Neuronal stem cell (in vitro differentiated cells): Measurements from ENCODE around the gene SUN2.

Source experiments
- DNase-seq: peaks from one replicate; pipeline ENCODE4 v3.0.0-alpha.2; 2013; ENCODE audit warnings: low spot score
- H2AFZ ChIP-seq: one replicate; pipeline ENCODE4 v1.6.1; 2013; ENCODE audit warnings: mild to moderate bottlenecking, low read length, inconsistent platforms
- H2AK5ac ChIP-seq: 2 replicates; pipeline ENCODE4 v1.6.1; 2013; ENCODE audit warnings: low read depth, mild to moderate bottlenecking, inconsistent platforms, low read length, moderate library complexity, mixed read lengths
- H2BK120ac ChIP-seq: 2 replicates; pipeline ENCODE4 v1.6.1; 2013; ENCODE audit warnings: low read depth, mild to moderate bottlenecking, inconsistent platforms, low read length, moderate library complexity, mixed read lengths
- H2BK12ac ChIP-seq: one replicate; pipeline ENCODE4 v1.6.1; 2013; ENCODE audit warnings: low read length, inconsistent platforms
- H2BK15ac ChIP-seq: 2 replicates; pipeline ENCODE4 v1.6.1; 2013; ENCODE audit warnings: mild to moderate bottlenecking, low read length, inconsistent platforms, mixed read lengths
- H2BK5ac ChIP-seq: one replicate; pipeline ENCODE4 v1.6.1; 2013; ENCODE audit warnings: inconsistent platforms, mild to moderate bottlenecking, low read length, moderate library complexity
- H3K14ac ChIP-seq: one replicate; pipeline ENCODE4 v1.6.1; 2013; ENCODE audit warnings: low read length, inconsistent platforms
- H3K18ac ChIP-seq: 2 replicates; pipeline ENCODE4 v1.6.1; 2013; ENCODE audit warnings: low read length, inconsistent platforms
- H3K23ac ChIP-seq: 2 replicates; pipeline ENCODE4 v1.6.1; 2013; ENCODE audit warnings: low read depth, mild to moderate bottlenecking, mixed read lengths, low read length, inconsistent platforms; ENCODE audit not compliant: poor library complexity
- H3K27ac ChIP-seq: replicated peaks from 3 replicates; pipeline ENCODE4 v1.5.1; 2013; ENCODE audit warnings: low read length, inconsistent platforms
- H3K27me3 ChIP-seq, 3 experiments: 2 replicates each; pipeline ENCODE4 v1.6.1; 2013; ENCODE audit warnings: low read length in 3 of 3, mild to moderate bottlenecking in 2 of 3, inconsistent platforms in 1 of 3, low read depth in 1 of 3, mixed read lengths in 1 of 3, moderate library complexity in 1 of 3; ENCODE audit not compliant: control insufficient read depth in 3 of 3, insufficient read depth in 3 of 3
- H3K36me3 ChIP-seq, 2 donors: replicated peaks in 1 of 2; 2 replicates each; pipeline ENCODE4 v1.6.1; 2013; ENCODE audit warnings: low read length in 2 of 2; ENCODE audit not compliant: control insufficient read depth in 2 of 2, insufficient read depth in 2 of 2
- H3K4ac ChIP-seq: 2 replicates; pipeline ENCODE4 v1.6.1; 2013; ENCODE audit warnings: inconsistent platforms, mild to moderate bottlenecking, low read length, moderate library complexity
- H3K4me1 ChIP-seq, 2 donors: 1 replicate in 1 of 2; 2 replicates in 1 of 2; pipeline ENCODE4 v1.6.1; 2013; ENCODE audit warnings: low read length in 2 of 2, low read depth in 1 of 2; ENCODE audit not compliant: control insufficient read depth in 2 of 2, insufficient read depth in 1 of 2
- H3K4me2 ChIP-seq: one replicate; pipeline ENCODE4 v1.6.1; 2013; ENCODE audit warnings: mild to moderate bottlenecking, low read length, inconsistent platforms; ENCODE audit not compliant: insufficient read depth, poor library complexity, severe bottlenecking
- H3K4me3 ChIP-seq, 2 donors: 2 replicates each; pipeline ENCODE4 v1.5.1; 2013; ENCODE audit warnings: low read length in 2 of 2, mild to moderate bottlenecking in 2 of 2, inconsistent platforms in 1 of 2, moderate library complexity in 1 of 2
- H3K79me1 ChIP-seq: one replicate; pipeline ENCODE4 v1.6.1; 2013; ENCODE audit warnings: low read depth, mild to moderate bottlenecking, inconsistent platforms, low read length, moderate library complexity
- H3K9ac ChIP-seq: one replicate; pipeline ENCODE4 v1.6.1; 2013; ENCODE audit warnings: mild to moderate bottlenecking, low read depth, low read length, inconsistent platforms; ENCODE audit not compliant: poor library complexity
- H3K9me3 ChIP-seq, 2 donors: replicated peaks in 1 of 2; 2 replicates each; pipeline versions ENCODE3 to v1.6.1; 2013; ENCODE audit warnings: low read length in 2 of 2, mild to moderate bottlenecking in 2 of 2, inconsistent platforms in 1 of 2, low read depth in 1 of 2, mixed read lengths in 1 of 2, moderate library complexity in 1 of 2; ENCODE audit not compliant: control insufficient read depth in 2 of 2, insufficient read depth in 1 of 2
- H4K8ac ChIP-seq: one replicate; pipeline ENCODE4 v1.6.1; 2013; ENCODE audit warnings: low read depth, mild to moderate bottlenecking, inconsistent platforms, low read length, moderate library complexity
- H4K91ac ChIP-seq: one replicate; pipeline ENCODE4 v1.6.1; 2013; ENCODE audit warnings: low read length, low read depth, mild to moderate bottlenecking, inconsistent platforms; ENCODE audit not compliant: poor library complexity
- WGBS, 2 donors: extraction: QIAGEN DNeasy Blood & Tissue Kit; methylation state at CpG; one replicate each; pipeline ENCODE4 v1.1.7; 2013; ENCODE audit warnings: missing lambda C conversion rate in 2 of 2, mixed read lengths in 1 of 2; ENCODE audit not compliant: insufficient read length in 2 of 2, insufficient replicate concordance in 1 of 2; ENCODE audit errors: extremely low coverage in 2 of 2; 5-methylcytosine and 5-hydroxymethylcytosine counted together

SUN2 gene

GRCh38 chr22:38712486-38713207 lies 43.2 kb downstream of the SUN2 start:
- Histone ChIP-seq H2BK12ac (no peak overlapping the region), H2AFZ (no peak overlapping the region), H3K4ac (no peak overlapping the region), H3K27me3 (no peaks in the 10 kb centered on the region), H3K23ac (no peak overlapping the region), H3K18ac (peak overlapping the region; percentile 20), H4K91ac (no peak overlapping the region), H2BK15ac (no peak overlapping the region), H4K8ac (no peak overlapping the region), H3K27ac (peak overlapping the region; percentile 88), H3K36me3 (peaks cover 21 to 71% of the 10 kb centered on the region in 2 donors), H2BK120ac (no peak overlapping the region), H3K9ac (no peak overlapping the region), H3K4me2 (peak overlapping the region; percentile 32), H3K4me3 (no peak overlapping the region), H2AK5ac (no peak overlapping the region), H3K4me1 (peaks cover 2 to 22% of the 10 kb centered on the region in 2 donors), H3K14ac (no peak overlapping the region), H3K9me3 (peaks cover 0 to 2% of the 10 kb centered on the region in 2 donors), H3K79me1 (peaks cover 21% of the 10 kb centered on the region), H2BK5ac (no peak overlapping the region)
- DNase-seq, result peak; percentile 67
- no CpG with 5 or more reads among the region's 11 CpGs for WGBS, 2 donors

DNA sequence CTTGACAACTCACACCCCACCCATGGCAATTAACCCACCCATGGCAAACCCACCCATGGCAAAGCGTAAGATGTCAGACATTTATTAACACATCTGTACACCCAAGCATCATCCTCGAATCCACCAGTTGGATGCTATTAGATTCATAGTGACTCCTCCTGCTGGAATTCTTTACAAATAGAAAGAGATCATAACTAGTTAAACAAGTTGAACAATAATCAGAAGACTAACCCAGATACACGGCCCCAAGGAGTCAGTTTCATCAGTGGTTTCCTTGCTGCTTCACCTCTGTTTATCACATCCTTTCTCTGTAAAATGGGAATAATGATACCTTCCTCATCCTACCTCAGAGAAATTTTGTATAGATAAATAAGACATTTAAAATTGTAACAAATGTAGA lies 44.9 kb downstream of the SUN2 start:
- Histone ChIP-seq H3K14ac (no peak overlapping the region), H3K36me3 (peaks cover 11 to 53% of the 10 kb centered on the region in 2 donors), H3K4me2 (no peak overlapping the region), H3K18ac (no peak overlapping the region), H3K4me1 (peaks cover 11 to 23% of the 10 kb centered on the region in 2 donors), H4K8ac (no peak overlapping the region), H3K27me3 (no peaks in the 10 kb centered on the region), H3K23ac (no peak overlapping the region), H2BK12ac (no peak overlapping the region), H2BK120ac (no peak overlapping the region), H3K4ac (no peak overlapping the region), H2AK5ac (no peak overlapping the region), H3K9me3 (no peaks in the 10 kb centered on the region), H3K4me3 (no peak overlapping the region), H3K27ac (no peak overlapping the region), H3K9ac (no peak overlapping the region), H2BK15ac (no peak overlapping the region), H4K91ac (no peak overlapping the region), H2BK5ac (no peak overlapping the region), H2AFZ (no peak overlapping the region), H3K79me1 (peaks cover 23% of the 10 kb centered on the region)
- no CpG with 5 or more reads among the region's 3 CpGs for WGBS, 2 donors
- DNase-seq, result no peak

DNA sequence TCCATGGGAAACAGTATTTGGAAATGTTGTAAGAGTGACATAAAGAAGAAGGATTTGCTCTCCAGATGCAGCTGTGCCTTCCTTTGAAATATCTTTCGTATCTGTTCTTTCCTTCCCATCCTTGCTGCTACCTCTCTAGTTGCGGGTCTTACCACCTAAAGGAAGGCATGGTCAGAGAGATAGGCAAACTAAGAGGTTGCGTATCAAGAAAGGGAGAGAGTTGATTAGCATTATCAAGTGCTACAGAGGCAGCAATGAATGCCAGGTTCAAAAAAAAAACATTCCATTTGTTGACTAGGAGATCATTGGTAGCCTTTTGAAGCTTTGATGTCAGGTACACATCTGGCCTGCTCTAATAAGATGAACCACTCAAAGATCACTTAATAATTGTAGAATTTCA lies 45.4 kb downstream of the SUN2 start:
- no peak overlapping the region for H4K8ac ChIP-seq
- no peak overlapping the region for H2BK120ac ChIP-seq
- H2AK5ac ChIP-seq, result no peak overlapping the region
- H3K36me3 ChIP-seq, result peaks cover 6 to 48% of the 10 kb centered on the region in 2 donors
- no peaks in the 10 kb centered on the region for H3K27me3 ChIP-seq
- no peak overlapping the region for H3K4me3 ChIP-seq
- no peak overlapping the region for H2BK12ac ChIP-seq
- no peaks in the 10 kb centered on the region for H3K9me3 ChIP-seq
- no CpG with 5 or more reads among the region's 3 CpGs for WGBS, 2 donors
- no peak overlapping the region for H3K4ac ChIP-seq
- no peak overlapping the region for H4K91ac ChIP-seq
- DNase-seq, result no peak
- H3K9ac ChIP-seq, result no peak overlapping the region
- H2BK5ac ChIP-seq, result no peak overlapping the region
- H3K79me1 ChIP-seq, result peaks cover 18% of the 10 kb centered on the region
- H2AFZ ChIP-seq, result no peak overlapping the region
- peaks cover 11 to 23% of the 10 kb centered on the region in 2 donors for H3K4me1 ChIP-seq
- H3K18ac ChIP-seq, result no peak overlapping the region
- no peak overlapping the region for H3K14ac ChIP-seq
- H3K23ac ChIP-seq, result no peak overlapping the region
- H2BK15ac ChIP-seq, result no peak overlapping the region
- H3K27ac ChIP-seq, result no peak overlapping the region
- no peak overlapping the region for H3K4me2 ChIP-seq

DNA sequence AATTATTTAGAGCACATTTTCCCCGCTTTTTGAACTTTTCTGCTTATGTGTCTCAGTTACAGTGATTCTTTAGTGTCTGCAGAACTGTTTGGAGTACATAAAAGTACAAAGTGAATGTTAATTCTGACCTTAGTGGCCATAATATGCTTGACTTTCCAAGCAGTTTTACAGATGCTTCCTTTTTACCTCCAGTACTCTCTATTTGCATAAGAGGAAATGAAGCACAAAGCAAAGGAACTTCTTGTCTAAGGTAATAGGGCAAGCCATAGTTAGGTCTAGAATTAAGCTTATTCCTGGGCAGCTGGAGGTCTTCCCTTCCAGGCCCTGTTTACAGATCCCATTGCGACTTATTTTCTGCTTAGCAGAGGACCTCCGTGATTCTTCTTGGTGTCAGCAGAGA lies 46.5 kb downstream of the SUN2 start:
- Histone ChIP-seq H3K9ac (no peak overlapping the region), H3K9me3 (no peaks in the 10 kb centered on the region), H4K8ac (no peak overlapping the region), H3K18ac (no peak overlapping the region), H3K4me1 (peaks cover 17 to 28% of the 10 kb centered on the region in 2 donors), H2BK120ac (no peak overlapping the region), H2BK5ac (no peak overlapping the region), H4K91ac (no peak overlapping the region), H3K36me3 (peaks cover 6 to 38% of the 10 kb centered on the region in 2 donors), H3K27ac (no peak overlapping the region), H3K4me3 (no peak overlapping the region), H2BK12ac (no peak overlapping the region), H2AK5ac (no peak overlapping the region), H3K4me2 (no peak overlapping the region), H3K23ac (no peak overlapping the region), H2BK15ac (no peak overlapping the region), H2AFZ (no peak overlapping the region), H3K4ac (no peak overlapping the region), H3K27me3 (no peaks in the 10 kb centered on the region), H3K14ac (no peak overlapping the region), H3K79me1 (peaks cover 8% of the 10 kb centered on the region)
- WGBS, 2 donors, result no CpG with 5 or more reads among the region's 3 CpGs
- no peak for DNase-seq
